Measurements from ENCODE around the gene PML. TPM values are rescaled to one million over a fixed set of nuclear protein-coding genes. Genes with fewer than 3 reads are reported as not detected.

Gene PML
- polyA plus RNA-seq, 1 experiment, result 14.3 TPM

DNA sequence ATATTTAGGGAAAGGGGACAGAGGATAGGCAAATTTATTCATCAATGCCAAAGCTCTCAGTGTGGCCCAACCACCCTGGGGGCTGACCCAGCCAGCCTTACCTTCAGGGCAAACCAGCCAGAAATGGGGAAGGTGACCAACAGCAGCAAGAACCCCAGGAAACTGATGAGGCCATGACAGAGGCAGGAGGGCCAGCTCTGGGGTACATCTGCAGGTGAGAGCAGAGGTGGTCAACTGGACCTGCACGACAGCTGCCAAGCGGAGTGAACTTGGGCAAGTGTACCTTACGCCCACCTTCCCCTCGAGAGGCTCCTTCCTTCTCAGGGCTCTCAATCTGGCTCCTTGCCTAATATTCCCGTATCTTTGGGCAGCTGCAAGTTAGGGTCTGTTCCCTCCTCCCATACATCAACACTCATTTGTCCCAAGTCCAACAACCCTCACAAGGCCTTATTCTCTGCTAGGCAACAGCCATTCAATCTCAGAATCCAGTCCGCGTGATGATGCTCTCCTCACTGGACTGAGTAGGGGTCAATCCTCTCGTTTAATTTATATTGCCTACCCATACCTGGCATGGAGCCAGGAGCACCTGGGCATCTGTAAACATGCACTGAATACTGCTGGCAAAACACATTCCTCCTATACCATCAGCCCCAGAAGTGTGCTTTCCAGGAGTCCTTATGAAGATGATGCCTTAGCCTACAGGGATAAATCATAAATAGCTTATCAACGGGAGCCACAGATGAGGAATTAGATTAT lies 4.1 kb upstream of the PML start:
- ChIA-PET POLR2A (no interaction called here), CTCF (interaction anchor here (1.2 to 8.0 kb wide), 5 partner anchors 7 to 332 kb away, joined by 3 to 48 read pairs (median 5); no protein-coding TSS in a partner anchor)
- Histone ChIP-seq H3K4me3 (ENCODE audit: low read depth, low read length) (no peak overlapping the region), H3K36me3 (ENCODE audit: control insufficient read depth, insufficient read depth, low read length) (no peaks in the 10 kb centered on the region), H3K27me3 (ENCODE audit: control insufficient read depth, insufficient read depth, low read length) (no peaks in the 10 kb centered on the region)
- no peak for DNase-seq (ENCODE audit: low read depth)
- TF ChIP-seq CTCF (IDR thresholded peaks at IDR 0.05; ENCODE audit: insufficient read depth, low read depth, low read length), result no peak

DNA sequence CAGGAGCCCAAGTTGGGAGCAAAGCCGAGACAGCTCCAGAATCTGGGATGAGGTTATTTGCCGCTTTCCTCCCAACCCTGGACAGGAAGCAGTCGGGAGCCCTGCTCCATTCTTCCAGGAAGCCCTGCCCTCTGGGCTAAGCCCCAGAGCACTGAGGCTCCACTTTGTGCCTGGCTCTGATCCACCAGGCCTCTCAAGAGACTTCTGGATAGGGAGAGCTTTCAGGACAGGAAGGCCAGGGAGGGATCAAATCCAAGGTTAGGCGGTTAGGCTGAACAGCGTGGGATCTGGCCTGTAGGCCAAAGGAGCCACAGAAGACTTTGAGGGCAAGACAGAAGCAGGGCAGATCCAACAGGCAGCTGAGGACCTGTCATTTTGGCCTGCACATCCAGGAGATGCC lies 3.3 kb upstream of the PML start:
- DNase-seq (ENCODE audit: low read depth), result no peak

GRCh38 chr15:73991726-73992593 lies 2.6 kb upstream of the PML start, which contains the start of gene STOML1:
STOML1 (minus strand) TSS chr15:73992295; CDS start chr15:73992223, 72 bp downstream.
- POLR2A ChIA-PET, result no interaction called here
- DNase-seq (ENCODE audit: low read depth), result no peak
- H3K36me3 ChIP-seq (ENCODE audit: control insufficient read depth, insufficient read depth, low read length), result no peaks in the 10 kb centered on the region
- TF ChIP-seq CTCF (IDR thresholded peaks at IDR 0.05; ENCODE audit: insufficient read depth, low read depth, low read length), result peak; percentile 76
- peak within 1 kb of the TSS; percentile 61 for H3K4me3 ChIP-seq (ENCODE audit: low read depth, low read length)
- no peaks in the 10 kb centered on the region for H3K27me3 ChIP-seq (ENCODE audit: control insufficient read depth, insufficient read depth, low read length)
- CTCF ChIA-PET, result interaction anchor here (1.2 to 8.0 kb wide), 6 partner anchors 9 to 47 kb away, joined by 3 to 48 read pairs (median 4); no protein-coding TSS in a partner anchor

More for the DNA sequence above, 3.3 kb upstream of the PML start:
- TF ChIP-seq CTCF (IDR thresholded peaks at IDR 0.05; ENCODE audit: insufficient read depth, low read depth, low read length), result no peak
- ChIA-PET CTCF (interaction anchor here (1.2 to 8.0 kb wide), 4 partner anchors 8 to 331 kb away, joined by 3 to 48 read pairs (median 12); no protein-coding TSS in a partner anchor), POLR2A (no interaction called here)
- H3K36me3 ChIP-seq (ENCODE audit: control insufficient read depth, insufficient read depth, low read length), result no peaks in the 10 kb centered on the region
- H3K4me3 ChIP-seq (ENCODE audit: low read depth, low read length), result peak overlapping the region; percentile 61
- H3K27me3 ChIP-seq (ENCODE audit: control insufficient read depth, insufficient read depth, low read length), result no peaks in the 10 kb centered on the region

DNA sequence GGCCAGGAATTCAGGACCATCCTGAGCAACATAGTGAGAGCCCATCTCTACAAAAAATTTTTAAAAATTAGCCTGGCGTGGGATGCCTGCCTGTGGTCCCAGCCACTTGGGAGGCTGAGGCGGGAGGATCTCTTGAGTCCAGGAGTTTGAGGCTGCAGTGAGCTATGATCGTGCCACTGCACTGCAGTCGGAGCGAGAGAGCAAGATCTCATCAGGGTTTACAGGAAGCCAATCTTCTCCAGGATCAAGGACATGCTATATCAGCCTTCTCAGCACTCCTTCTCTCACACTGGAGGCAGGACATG lies 2.0 kb upstream of the PML start:
- Histone ChIP-seq H3K4me3 (ENCODE audit: low read depth, low read length) (no peak overlapping the region), H3K36me3 (ENCODE audit: control insufficient read depth, insufficient read depth, low read length) (no peaks in the 10 kb centered on the region), H3K27me3 (ENCODE audit: control insufficient read depth, insufficient read depth, low read length) (no peaks in the 10 kb centered on the region)
- ChIA-PET CTCF (interaction anchor here (1.0 to 8.0 kb wide), 6 partner anchors 9 to 46 kb away, joined by 3 to 48 read pairs (median 4); no protein-coding TSS in a partner anchor), POLR2A (no interaction called here)
- DNase-seq (ENCODE audit: low read depth), result no peak
- TF ChIP-seq CTCF (IDR thresholded peaks at IDR 0.05; ENCODE audit: insufficient read depth, low read depth, low read length), result no peak
